Neural progenitor cell (in vitro differentiated cells): ENCODE results near the gene SSBP3. TPM values are rescaled to one million over a fixed set of nuclear protein-coding genes. Genes with fewer than 3 reads are reported as not detected.

Source experiments
- DNase-seq: peaks from one replicate; pipeline ENCODE4 v3.0.0-alpha.2; 2016; ENCODE audit warnings: low spot score
- H2AFZ ChIP-seq: fragments of 200-600 bp; sonication (generic); replicated peaks from 2 replicates; pipeline ENCODE4 v1.6.1; 2016; ENCODE audit warnings: antibody characterized with exemption
- H3F3A ChIP-seq: fragments of 200-600 bp; sonication (generic); 2 replicates; pipeline ENCODE4 v1.6.1; 2016; ENCODE audit warnings: antibody characterized with exemption, low read depth
- H3K27ac ChIP-seq: fragments of 200-600 bp; sonication (generic); 2 replicates; pipeline ENCODE4 v1.5.1; 2016; ENCODE audit warnings: mild to moderate bottlenecking
- H3K27me3 ChIP-seq: fragments of 200-600 bp; sonication (generic); 2 replicates; pipeline ENCODE4 v1.6.1; 2016; ENCODE audit warnings: mild to moderate bottlenecking, moderate library complexity
- H3K36me3 ChIP-seq: fragments of 200-600 bp; sonication (generic); 2 replicates; pipeline ENCODE4 v1.5.1; 2016
- H3K4me1 ChIP-seq: fragments of 200-600 bp; sonication (generic); 2 replicates; pipeline ENCODE4 v1.6.1; 2016; ENCODE audit warnings: mixed run types
- H3K4me2 ChIP-seq: fragments of 200-600 bp; sonication (generic); 2 replicates; pipeline ENCODE4 v1.6.1; 2016
- H3K4me3 ChIP-seq: fragments of 200-600 bp; sonication (generic); 2 replicates; pipeline ENCODE4 v1.5.1; 2016
- H3K79me2 ChIP-seq: fragments of 200-600 bp; sonication (generic); 2 replicates; pipeline ENCODE4 v1.6.1; 2016; ENCODE audit warnings: low read depth
- H3K9ac ChIP-seq: fragments of 200-600 bp; sonication (generic); 2 replicates; pipeline ENCODE4 v1.6.1; 2016
- H3K9me3 ChIP-seq: fragments of 200-600 bp; sonication (generic); 2 replicates; pipeline ENCODE4 v1.5.1; 2016; ENCODE audit warnings: low read depth
- H4K20me1 ChIP-seq: fragments of 200-600 bp; sonication (generic); 2 replicates; pipeline ENCODE4 v1.6.1; 2016; ENCODE audit warnings: low read depth
- H3K27ac Mint-ChIP-seq: 3 replicates; pipeline ENCODE4 v1.8.0; 2021; ENCODE audit warnings: mixed read lengths
- H3K27me3 Mint-ChIP-seq: 2 replicates; pipeline ENCODE4 v1.8.0; 2022; ENCODE audit warnings: low read depth, mild to moderate bottlenecking, inconsistent platforms, moderate library complexity, mixed read lengths; ENCODE audit not compliant: insufficient read depth
- H3K36me3 Mint-ChIP-seq: 3 replicates; pipeline ENCODE4 v1.8.0; 2021; ENCODE audit warnings: mixed read lengths
- H3K4me1 Mint-ChIP-seq: 3 replicates; pipeline ENCODE4 v1.8.0; 2021; ENCODE audit warnings: mixed read lengths
- H3K4me3 Mint-ChIP-seq: 3 replicates; pipeline ENCODE4 v1.8.0; 2021; ENCODE audit warnings: mild to moderate bottlenecking, moderate library complexity, mixed read lengths
- H3K9me3 Mint-ChIP-seq: 3 replicates; pipeline ENCODE4 v1.8.0; 2020; ENCODE audit warnings: mixed read lengths
- CTCF ChIP-seq: fragments of 200-600 bp; sonication (generic); IDR thresholded peaks from 2 replicates; pipeline ENCODE4 v1.5.1; 2017; ENCODE audit warnings: antibody characterized with exemption, mild to moderate bottlenecking
- EZH2 ChIP-seq: fragments of 200-600 bp; sonication (generic); IDR thresholded peaks from 2 replicates; pipeline ENCODE4 v1.6.1; 2017; ENCODE audit warnings: antibody characterized with exemption, mild to moderate bottlenecking, moderate library complexity
- EZH2phosphoT487 ChIP-seq: fragments of 200-600 bp; sonication (generic); IDR thresholded peaks from 2 replicates; pipeline ENCODE4 v1.6.1; 2017; ENCODE audit warnings: antibody characterized with exemption
- total RNA-seq: library from RNA; depleted of rRNA; stranded (reverse); fragments of >200 nt; gene quantifications from 2 replicates; pipeline ENCODE4 v1.2.3, GENCODE V29; 2015; ENCODE audit warnings: low replicate concordance

Gene SSBP3
- total RNA-seq, 1 donor from 2014 or later, result 53.0 TPM

GRCh38 chr1:54329312-54330003, 76.7 kb downstream of the SSBP3 start:
- Histone ChIP-seq H2AFZ (no peak overlapping the region), H3K27me3 (no peaks in the 10 kb centered on the region), H3K36me3 (no peaks in the 10 kb centered on the region), H4K20me1 (peaks cover 100% of the 10 kb centered on the region), H3K79me2 (peaks cover 100% of the 10 kb centered on the region), H3K9me3 (no peaks in the 10 kb centered on the region), H3F3A (peaks cover 39% of the 10 kb centered on the region), H3K4me1 (peaks cover 88% of the 10 kb centered on the region), H3K4me3 (peak overlapping the region; percentile 6), H3K9ac (no peak overlapping the region), H3K27ac (peak overlapping the region; percentile 13), H3K4me2 (peak overlapping the region; percentile 57)
- DNase-seq, result peak; percentile 74
- Mint-ChIP-seq H3K27ac (peak overlapping the region; percentile 88), H3K4me3 (peak overlapping the region; percentile 73), H3K36me3 (peaks cover 3% of the 10 kb centered on the region), H3K9me3 (no peaks in the 10 kb centered on the region), H3K4me1 (peaks cover 96% of the 10 kb centered on the region), H3K27me3 (no peaks in the 10 kb centered on the region)
- no peak for TF ChIP-seq CTCF
- no peak for TF ChIP-seq EZH2phosphoT487
- no peak for TF ChIP-seq EZH2

GRCh38 chr1:54328066-54328636, 78.0 kb downstream of the SSBP3 start:
- peak overlapping the region; percentile 10 for H3K4me3 Mint-ChIP-seq
- peaks cover 100% of the 10 kb centered on the region for H4K20me1 ChIP-seq

GRCh38 chr1:54327386-54328065, 78.7 kb downstream of the SSBP3 start:
- Histone ChIP-seq H3F3A (peaks cover 44% of the 10 kb centered on the region), H3K4me3 (no peak overlapping the region), H3K79me2 (peaks cover 100% of the 10 kb centered on the region), H4K20me1 (peaks cover 100% of the 10 kb centered on the region), H2AFZ (no peak overlapping the region), H3K27me3 (no peaks in the 10 kb centered on the region), H3K4me1 (peaks cover 91% of the 10 kb centered on the region), H3K36me3 (no peaks in the 10 kb centered on the region), H3K4me2 (peak overlapping the region; percentile 47), H3K9me3 (no peaks in the 10 kb centered on the region), H3K9ac (no peak overlapping the region), H3K27ac (no peak overlapping the region)
- peaks cover 99% of the 10 kb centered on the region for H3K4me1 Mint-ChIP-seq
- H3K27me3 Mint-ChIP-seq, result no peaks in the 10 kb centered on the region
- TF ChIP-seq EZH2phosphoT487, result no peak
- no peak for TF ChIP-seq EZH2
- no peak for TF ChIP-seq CTCF
- peak overlapping the region; percentile 10 for H3K4me3 Mint-ChIP-seq
- H3K36me3 Mint-ChIP-seq, result no peaks in the 10 kb centered on the region
- no peak for DNase-seq
- H3K9me3 Mint-ChIP-seq, result no peaks in the 10 kb centered on the region
- peak overlapping the region; percentile 19 for H3K27ac Mint-ChIP-seq

More at GRCh38 chr1:54328066-54328636, 78.0 kb downstream of the SSBP3 start:
- Mint-ChIP-seq H3K27ac (peak overlapping the region; percentile 88), H3K36me3 (no peaks in the 10 kb centered on the region), H3K27me3 (no peaks in the 10 kb centered on the region), H3K4me1 (peaks cover 99% of the 10 kb centered on the region), H3K9me3 (no peaks in the 10 kb centered on the region)
- no peak overlapping the region for H3K4me3 ChIP-seq
- H3K4me2 ChIP-seq, result peak overlapping the region; percentile 47
- H3K4me1 ChIP-seq, result peaks cover 97% of the 10 kb centered on the region
- peaks cover 100% of the 10 kb centered on the region for H3K79me2 ChIP-seq
- no peak for DNase-seq
- no peaks in the 10 kb centered on the region for H3K27me3 ChIP-seq
- no peak overlapping the region for H2AFZ ChIP-seq
- no peak overlapping the region for H3K27ac ChIP-seq
- H3K9ac ChIP-seq, result no peak overlapping the region
- no peaks in the 10 kb centered on the region for H3K36me3 ChIP-seq
- H3F3A ChIP-seq, result peaks cover 44% of the 10 kb centered on the region
- TF ChIP-seq EZH2phosphoT487, result no peak
- no peak for TF ChIP-seq CTCF
- no peak for TF ChIP-seq EZH2
- no peaks in the 10 kb centered on the region for H3K9me3 ChIP-seq
